Ovary (tissue), 9 donors: ENCODE data around the gene EIF4EBP3. TPM values are rescaled to one million over a fixed set of nuclear protein-coding genes. Genes with fewer than 3 reads are reported as not detected.

Source experiments
- DNase-seq, 5 donors: peaks; one replicate each; pipeline ENCODE4 v3.0.0-alpha.2; 2019 to 2020
- H3K27ac ChIP-seq, 2 donors: fragments of 200-600 bp; one replicate each; pipeline versions ENCODE4 v1.5.1 to v1.8.0; 2019 to 2022
- H3K27me3 ChIP-seq: fragments of 200-600 bp; one replicate; pipeline ENCODE4 v1.8.0; 2022
- H3K36me3 ChIP-seq: fragments of 200-600 bp; sonication (generic); one replicate; pipeline ENCODE4 v1.5.1; 2019
- H3K4me1 ChIP-seq: one replicate; pipeline ENCODE4 v1.8.1; 2013; ENCODE audit warnings: mild to moderate bottlenecking, moderate library complexity; ENCODE audit not compliant: insufficient read depth
- H3K4me3 ChIP-seq: fragments of 200-600 bp; sonication (generic); one replicate; pipeline ENCODE4 v1.5.1; 2017
- H3K9me3 ChIP-seq, 2 donors: fragments of 200-600 bp in 1 of 2; sonication (generic) in 1 of 2; one replicate each; pipeline versions ENCODE4 v1.5.1 to v1.8.1; 2013 to 2019; ENCODE audit warnings: mild to moderate bottlenecking in 1 of 2, moderate library complexity in 1 of 2
- EP300 ChIP-seq: sonication (generic); formaldehyde crosslinking; IDR thresholded peaks from one replicate; pipeline ENCODE4 v1.6.1; 2017; ENCODE audit warnings: antibody characterized with exemption
- POLR2A ChIP-seq: fragments of 450-650 bp; IDR thresholded peaks from one replicate; pipeline ENCODE4 v1.6.1; 2017; ENCODE audit warnings: antibody characterized with exemption, mild to moderate bottlenecking, moderate library complexity
- WGBS, 3 donors: extraction: QIAGEN DNeasy Blood & Tissue Kit in 1 of 3; methylation state at CpG; one replicate each; pipeline versions ENCODE4 v1.1.5 to v1.1.7; 2013 to 2017; 5-methylcytosine and 5-hydroxymethylcytosine counted together
- intact Hi-C, 4 donors: fragments of 100-400 bp; cut with DNase I; formaldehyde crosslinking; loops; one replicate each; pipeline versions ENCODE4 v1.11.0 to v1.15.1; 2022 to 2023
- polyA plus RNA-seq, 2 donors: library from polyadenylated mRNA; stranded (reverse); fragments of 200-250 nt in 1 of 2; fragments of 350-450 nt in 1 of 2; fragmentation: Illumina TruSeq in 1 of 2; extraction: RNeasy Lipid Tissue Mini Kit (QIAGEN cat#74804) in 1 of 2; gene quantifications; one replicate each; pipeline ENCODE4 v1.2.3, GENCODE V29; 2013 to 2014
- total RNA-seq, 7 donors: library from RNA; depleted of rRNA in 2 of 7; stranded (reverse); fragments of >200 nt in 2 of 7; fragmentation: NEBNext Ultra II Directional in 3 of 7; extraction: Animal tissue kit (Norgen Biotek cat#: 25700) in 3 of 7; gene quantifications; one replicate each; pipeline versions ENCODE4 v1.1.0 to v1.2.4, GENCODE V29; 2016 to 2023
- TF ChIP-seq, protein P1 (sequence below), 3 donors: fragments of 450-650 bp in 2 of 3; fragments of 200-600 bp in 1 of 3; IDR thresholded peaks; one replicate each; pipeline versions ENCODE4 v1.5.1 to v1.8.0; 2016 to 2022; ENCODE audit warnings: antibody characterized with exemption in 3 of 3, mild to moderate bottlenecking in 1 of 3
- donor health status: DM: no; HTN: no; CAD: no; lungs with moderate emphysema.
- donor health status: DM: no; HTN: no; CAD: no.
- donor health status: Bipolar disorder and iron deficiency.
- donor health status: DM: yes; HTN: yes; CAD: no.
- donor health status: DM: no; HTN: no; CAD: no.
- donor health status: DM: yes; HTN: yes; CAD: no.

EIF4EBP3 gene
- total and polyA plus RNA-seq, 9 donors, result 8.6 to 30.2 (median 17.8) TPM

DNA sequence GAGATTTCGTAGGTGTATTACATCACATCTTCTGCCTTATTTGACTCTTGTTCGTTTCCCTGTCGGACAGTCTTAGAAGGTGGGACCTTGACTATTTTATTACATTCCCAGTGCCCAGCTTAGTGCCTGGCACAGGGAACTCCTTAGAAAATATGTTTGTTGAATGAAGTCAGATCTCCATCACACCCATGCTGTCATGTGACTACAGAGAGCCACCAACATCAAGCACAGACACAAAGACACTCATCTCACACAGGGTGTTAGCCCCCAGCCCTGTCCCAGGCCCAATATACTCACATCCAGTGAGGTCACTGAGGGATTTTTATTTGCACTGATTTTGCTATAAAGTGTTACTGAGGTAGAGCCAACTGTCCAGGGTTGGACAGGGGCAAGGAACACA, 10.5 kb downstream of the EIF4EBP3 start:
- Histone ChIP-seq H3K27me3 (no peaks in the 10 kb centered on the region), H3K36me3 (no peaks in the 10 kb centered on the region), H3K27ac (peak overlapping the region in 1 of 2 donors; percentile 74), H3K9me3 (no peaks in the 10 kb centered on the region), H3K4me1 (peaks cover 5% of the 10 kb centered on the region), H3K4me3 (no peak overlapping the region)
- no peak for DNase-seq
- intact Hi-C loops, result loop anchor here in 1 of 4 donors (5.0 kb wide), 1 partner anchor 84 kb away; no protein-coding TSS in a partner anchor
- TF ChIP-seq EP300, result no peak
- TF ChIP-seq, protein P1, sequence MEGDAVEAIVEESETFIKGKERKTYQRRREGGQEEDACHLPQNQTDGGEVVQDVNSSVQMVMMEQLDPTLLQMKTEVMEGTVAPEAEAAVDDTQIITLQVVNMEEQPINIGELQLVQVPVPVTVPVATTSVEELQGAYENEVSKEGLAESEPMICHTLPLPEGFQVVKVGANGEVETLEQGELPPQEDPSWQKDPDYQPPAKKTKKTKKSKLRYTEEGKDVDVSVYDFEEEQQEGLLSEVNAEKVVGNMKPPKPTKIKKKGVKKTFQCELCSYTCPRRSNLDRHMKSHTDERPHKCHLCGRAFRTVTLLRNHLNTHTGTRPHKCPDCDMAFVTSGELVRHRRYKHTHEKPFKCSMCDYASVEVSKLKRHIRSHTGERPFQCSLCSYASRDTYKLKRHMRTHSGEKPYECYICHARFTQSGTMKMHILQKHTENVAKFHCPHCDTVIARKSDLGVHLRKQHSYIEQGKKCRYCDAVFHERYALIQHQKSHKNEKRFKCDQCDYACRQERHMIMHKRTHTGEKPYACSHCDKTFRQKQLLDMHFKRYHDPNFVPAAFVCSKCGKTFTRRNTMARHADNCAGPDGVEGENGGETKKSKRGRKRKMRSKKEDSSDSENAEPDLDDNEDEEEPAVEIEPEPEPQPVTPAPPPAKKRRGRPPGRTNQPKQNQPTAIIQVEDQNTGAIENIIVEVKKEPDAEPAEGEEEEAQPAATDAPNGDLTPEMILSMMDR (IDR thresholded peaks at IDR 0.05), result no peak
- no peak for TF ChIP-seq POLR2A
- WGBS, 3 donors, result 74 to 85% (median 77%) methylated on average over 3 of the region's 3 CpGs

GRCh38 chr5:140558542-140558941, 11.1 kb downstream of the EIF4EBP3 start:
- H3K4me1 ChIP-seq, result peaks cover 7% of the 10 kb centered on the region
- no peak for DNase-seq
- intact Hi-C loops, result loop anchor here in 1 of 4 donors (5.0 kb wide), 1 partner anchor 84 kb away; no protein-coding TSS in a partner anchor
- 91 to 96% (median 95%) methylated on average over 9 of the region's 9 CpGs for WGBS, 3 donors
- TF ChIP-seq POLR2A, result no peak
- TF ChIP-seq, protein P1 (IDR thresholded peaks at IDR 0.05), result no peak
- H3K4me3 ChIP-seq, result no peak overlapping the region
- H3K36me3 ChIP-seq, result no peaks in the 10 kb centered on the region
- H3K27me3 ChIP-seq, result no peaks in the 10 kb centered on the region
- no peaks in the 10 kb centered on the region for H3K9me3 ChIP-seq
- H3K27ac ChIP-seq, result no peak overlapping the region

DNA sequence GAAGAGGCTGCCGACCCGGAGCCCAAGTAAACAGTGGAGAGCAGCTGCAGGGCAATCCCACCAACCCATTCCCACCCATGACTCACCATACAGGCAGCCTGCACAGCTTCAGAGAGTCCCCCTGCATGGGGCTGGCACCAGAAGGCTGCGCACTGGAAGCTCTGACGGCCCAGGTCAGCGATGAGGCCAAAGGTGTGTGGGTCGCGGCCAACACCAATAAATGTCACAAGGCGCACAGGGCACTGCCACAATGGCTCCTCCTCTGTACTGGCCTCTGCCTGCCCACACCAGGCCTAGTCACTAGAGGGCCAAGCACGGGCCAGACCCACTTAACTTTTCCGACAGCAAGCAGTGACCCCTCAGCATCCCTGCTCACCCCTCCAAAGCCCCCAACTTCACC, 12.8 kb downstream of the EIF4EBP3 start:
- Histone ChIP-seq H3K27me3 (no peaks in the 10 kb centered on the region), H3K36me3 (no peaks in the 10 kb centered on the region), H3K4me3 (no peak overlapping the region), H3K9me3 (no peaks in the 10 kb centered on the region), H3K27ac (no peak overlapping the region), H3K4me1 (peaks cover 9% of the 10 kb centered on the region)
- intact Hi-C loops, result loop anchor here in 3 of 4 donors (5.0 to 10.0 kb wide), 2 partner anchors 75 to 77 kb away; partner anchors contain the start of genes TMCO6 (in 3 of the 3) and CD14 (in 1 of the 3)
- TF ChIP-seq, protein P1 (IDR thresholded peaks at IDR 0.05), result no peak
- TF ChIP-seq EP300 (no peak), POLR2A (no peak)
- DNase-seq, result no peak
- WGBS, 3 donors, result 85 to 88% (median 86%) methylated on average over 10 of the region's 10 CpGs

DNA sequence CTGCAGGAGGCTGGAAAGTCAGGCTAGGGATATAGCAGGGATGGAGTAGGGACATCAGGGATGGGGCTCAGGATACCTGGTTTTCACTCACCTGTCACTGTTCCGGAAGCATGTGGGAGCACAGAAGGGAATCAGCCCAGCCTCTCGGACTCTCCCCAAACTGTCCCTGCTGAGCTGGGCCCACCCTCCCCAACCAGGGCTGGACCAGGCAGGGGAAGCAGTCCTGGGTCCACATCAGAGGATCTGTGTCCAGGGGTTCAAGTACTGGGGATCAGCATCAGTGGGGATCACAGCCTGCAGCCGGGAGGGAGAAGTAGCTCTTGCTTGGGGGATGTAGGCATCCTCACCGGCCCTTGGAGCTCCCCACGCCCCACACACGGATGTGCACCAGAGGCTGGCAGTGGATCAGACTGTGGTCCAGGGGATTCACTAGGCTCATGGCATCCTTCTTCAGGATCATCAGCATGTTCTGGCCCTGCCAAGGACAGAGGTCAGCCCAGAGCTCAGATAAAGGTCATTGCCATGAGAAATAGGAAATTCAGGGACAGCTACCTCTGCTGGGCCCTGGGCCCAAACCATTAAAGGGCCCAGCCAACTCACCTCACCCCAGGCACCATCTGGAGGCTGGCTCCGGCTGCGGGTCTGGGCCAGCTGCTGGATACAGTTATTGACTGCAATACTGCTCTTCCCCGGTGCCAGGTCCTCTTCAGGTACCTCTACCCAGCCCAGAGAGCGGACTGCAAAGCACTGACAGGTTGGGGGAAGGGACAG, 14.5 kb downstream of the EIF4EBP3 start:
- intact Hi-C loops, result loop anchor here in 3 of 4 donors (5.0 to 10.0 kb wide), 2 partner anchors 73 to 75 kb away; partner anchors contain the start of genes TMCO6 (in 3 of the 3) and CD14 (in 1 of the 3)
- WGBS, 3 donors, result 85 to 91% (median 88%) methylated on average over 10 of the region's 10 CpGs
- DNase-seq, result no peak

More for the DNA sequence above, 14.5 kb downstream of the EIF4EBP3 start:
- Histone ChIP-seq H3K27ac (no peak overlapping the region), H3K9me3 (no peaks in the 10 kb centered on the region), H3K4me3 (no peak overlapping the region), H3K36me3 (no peaks in the 10 kb centered on the region), H3K27me3 (no peaks in the 10 kb centered on the region), H3K4me1 (peaks cover 9% of the 10 kb centered on the region)
- TF ChIP-seq, protein P1 (IDR thresholded peaks at IDR 0.05), result no peak
- TF ChIP-seq POLR2A (no peak), EP300 (no peak)
